ENCODE data around the gene DEFB113.

Gene DEFB113, protein sequence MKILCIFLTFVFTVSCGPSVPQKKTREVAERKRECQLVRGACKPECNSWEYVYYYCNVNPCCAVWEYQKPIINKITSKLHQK

DNA sequence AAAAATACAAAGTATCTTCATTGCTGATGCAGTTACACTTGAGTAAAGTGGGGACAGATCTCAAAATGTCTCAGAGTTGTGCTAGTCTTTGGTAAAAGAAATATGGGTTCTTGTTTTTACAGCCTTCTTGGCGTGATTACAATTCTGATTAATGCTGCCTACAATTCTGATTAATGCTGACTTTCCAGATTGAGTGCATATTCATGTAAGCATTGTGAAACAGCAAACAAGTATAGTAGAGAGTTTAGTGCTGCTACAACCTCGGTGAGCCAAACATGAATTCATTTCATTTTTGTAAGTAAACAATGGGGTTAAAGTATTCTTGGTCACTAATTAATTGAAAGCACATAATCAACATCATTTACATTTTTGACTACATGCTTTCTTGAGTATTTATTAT, at the start of gene DEFB113:
DEFB113 (minus strand) TSS at position 21 of the 400 bp plus-strand sequence; CDS start at position 21, 0 bp downstream.
- no peaks in the 10 kb centered on the region for H3K4me1 Mint-ChIP-seq (ENCODE audit: low read depth)
- H3K27ac Mint-ChIP-seq = no peak within 1 kb of the TSS
- H3K36me3 Mint-ChIP-seq (ENCODE audit: low read depth) = no peaks in the 10 kb centered on the region
- no peaks in the 10 kb centered on the region for H3K9me3 Mint-ChIP-seq
- no peak within 1 kb of the TSS for H3K4me3 Mint-ChIP-seq
- no peaks in the 10 kb centered on the region for H3K27me3 Mint-ChIP-seq

DNA sequence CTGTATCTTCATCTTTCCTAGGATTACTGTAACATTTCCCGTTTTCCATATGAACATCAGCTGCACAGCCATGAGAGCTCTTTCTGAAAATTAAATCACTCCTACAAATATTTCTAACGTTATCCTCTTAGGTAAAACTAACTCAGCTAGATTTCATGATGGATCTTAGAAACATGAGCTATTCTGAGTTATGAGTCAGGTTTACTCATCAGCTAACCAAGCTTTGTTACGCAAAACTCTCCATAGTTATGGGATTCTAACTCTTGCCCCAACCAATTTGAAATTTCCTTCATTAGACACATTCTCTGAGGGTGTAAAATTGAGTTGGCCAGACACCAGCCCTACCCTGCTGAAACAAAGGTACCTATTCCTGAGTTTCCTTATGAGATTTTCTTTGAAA, 38.4 kb upstream of the DEFB113 start:
- H3K9me3 Mint-ChIP-seq = no peaks in the 10 kb centered on the region
- H3K4me1 Mint-ChIP-seq (ENCODE audit: low read depth) = no peaks in the 10 kb centered on the region
- no peak overlapping the region for H3K27ac Mint-ChIP-seq
- no peaks in the 10 kb centered on the region for H3K27me3 Mint-ChIP-seq
- no peaks in the 10 kb centered on the region for H3K36me3 Mint-ChIP-seq (ENCODE audit: low read depth)
- H3K4me3 Mint-ChIP-seq = no peak overlapping the region

DNA sequence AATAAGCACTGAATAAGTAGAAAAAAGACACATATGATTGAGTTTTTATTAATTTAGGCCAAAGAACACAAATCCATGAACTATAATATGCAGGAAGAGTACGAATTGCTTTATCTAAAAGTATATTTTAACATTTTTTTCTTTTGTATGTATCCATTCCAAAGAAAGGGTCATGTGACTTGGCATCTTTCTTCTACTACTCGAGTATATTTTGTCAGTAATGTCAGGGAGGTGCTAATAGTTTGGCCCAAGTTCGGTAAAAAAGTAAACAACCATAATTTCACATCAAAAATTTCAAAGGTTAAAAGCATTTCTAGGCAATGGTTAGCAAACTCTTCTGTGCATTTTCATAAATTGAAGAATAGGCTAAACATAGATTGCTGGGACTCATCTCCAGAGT, 33.7 kb upstream of the DEFB113 start:
- no peaks in the 10 kb centered on the region for H3K4me1 Mint-ChIP-seq (ENCODE audit: low read depth)

DNA sequence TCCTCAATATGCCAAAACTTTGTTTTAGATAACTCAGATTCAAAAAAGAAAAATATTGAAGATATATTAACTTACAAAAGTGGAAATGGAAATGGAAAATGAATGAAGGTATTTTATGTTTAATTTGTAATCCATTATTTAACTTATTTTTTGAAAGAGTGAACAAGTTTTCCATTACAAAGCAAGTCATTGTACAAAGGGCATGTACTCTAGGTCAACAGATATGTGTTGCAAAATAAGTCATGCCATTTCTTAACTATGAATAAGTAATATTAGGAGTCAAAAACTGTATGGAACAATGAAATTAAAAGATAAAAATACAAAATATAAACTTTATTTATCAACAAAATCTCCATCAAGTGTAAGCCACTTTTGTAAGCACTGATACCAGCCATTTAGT, 25.9 kb upstream of the DEFB113 start:
- no peaks in the 10 kb centered on the region for H3K27me3 Mint-ChIP-seq
- no peaks in the 10 kb centered on the region for H3K36me3 Mint-ChIP-seq (ENCODE audit: low read depth)
- no peaks in the 10 kb centered on the region for H3K9me3 Mint-ChIP-seq
- no peak overlapping the region for H3K4me3 Mint-ChIP-seq
- H3K27ac Mint-ChIP-seq = no peak overlapping the region
- H3K4me1 Mint-ChIP-seq (ENCODE audit: low read depth) = no peaks in the 10 kb centered on the region

More for the DNA sequence above, 33.7 kb upstream of the DEFB113 start:
- Mint-ChIP-seq H3K4me3 (no peak overlapping the region), H3K27ac (no peak overlapping the region), H3K27me3 (no peaks in the 10 kb centered on the region), H3K36me3 (ENCODE audit: low read depth) (no peaks in the 10 kb centered on the region), H3K9me3 (no peaks in the 10 kb centered on the region)

DNA sequence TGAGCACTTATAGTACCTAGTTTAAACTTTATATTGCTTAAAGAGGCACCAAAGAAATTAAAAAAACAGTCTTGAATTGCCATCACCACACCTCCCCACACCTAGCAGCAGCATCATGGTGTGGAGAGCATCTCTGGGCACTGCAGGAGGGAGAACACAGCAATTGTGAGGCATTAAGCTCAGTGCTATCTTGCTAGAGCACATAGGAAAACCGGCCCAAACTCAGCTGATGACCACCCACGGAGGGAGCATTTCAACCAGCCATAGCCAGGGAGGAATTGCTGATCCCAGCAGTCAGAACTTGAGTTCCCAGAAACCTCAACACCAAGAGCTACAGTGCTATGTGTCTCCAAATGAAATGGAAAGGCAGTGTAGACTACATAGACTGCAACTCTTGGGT, 19.5 kb upstream of the DEFB113 start:
- Mint-ChIP-seq H3K36me3 (ENCODE audit: low read depth) (no peaks in the 10 kb centered on the region), H3K4me1 (ENCODE audit: low read depth) (no peaks in the 10 kb centered on the region), H3K9me3 (no peaks in the 10 kb centered on the region), H3K4me3 (no peak overlapping the region), H3K27me3 (no peaks in the 10 kb centered on the region), H3K27ac (no peak overlapping the region)

DNA sequence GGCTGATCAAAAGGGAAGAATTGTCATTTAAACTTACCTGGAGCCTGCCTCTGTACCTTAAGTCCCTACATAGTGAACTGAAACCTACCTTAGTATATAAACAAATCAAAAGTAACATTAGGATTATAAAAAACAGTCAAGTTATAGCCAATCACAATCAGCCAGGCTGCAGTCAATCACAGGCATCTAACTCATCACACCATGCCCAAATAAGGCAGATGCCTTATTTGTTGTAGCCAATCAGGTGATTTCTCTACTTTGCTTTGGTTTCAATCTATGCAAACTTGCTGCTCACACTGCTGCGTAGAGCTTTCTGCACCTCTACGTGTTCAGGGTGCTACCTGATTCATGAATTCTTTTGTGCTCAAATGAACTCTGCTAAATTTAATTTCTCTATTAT, 18.3 kb upstream of the DEFB113 start:
- H3K9me3 Mint-ChIP-seq = no peaks in the 10 kb centered on the region
- H3K4me3 Mint-ChIP-seq = no peak overlapping the region
- no peaks in the 10 kb centered on the region for H3K4me1 Mint-ChIP-seq (ENCODE audit: low read depth)
- no peaks in the 10 kb centered on the region for H3K36me3 Mint-ChIP-seq (ENCODE audit: low read depth)
- no peak overlapping the region for H3K27ac Mint-ChIP-seq
- H3K27me3 Mint-ChIP-seq = no peaks in the 10 kb centered on the region

DNA sequence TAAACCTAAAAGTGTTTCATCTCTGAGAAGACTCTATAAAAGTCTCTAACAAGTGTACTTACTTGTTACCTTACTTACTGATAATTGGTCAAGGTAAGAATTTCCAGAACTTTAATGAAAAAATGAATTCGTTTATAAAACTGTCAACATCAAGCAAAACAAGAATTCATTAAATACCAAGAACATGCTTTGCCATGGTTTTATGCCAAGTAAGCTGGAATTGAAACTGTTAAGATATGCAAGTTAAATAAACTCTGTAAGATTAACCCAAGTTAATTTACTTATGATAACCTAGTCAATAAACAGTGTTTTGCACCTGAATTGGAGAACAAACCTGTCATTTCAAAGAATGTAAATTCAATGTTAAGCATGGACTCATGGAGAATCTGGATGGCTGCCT, 17.1 kb upstream of the DEFB113 start:
- Mint-ChIP-seq H3K36me3 (ENCODE audit: low read depth) (no peaks in the 10 kb centered on the region), H3K4me1 (ENCODE audit: low read depth) (no peaks in the 10 kb centered on the region), H3K27ac (no peak overlapping the region), H3K9me3 (no peaks in the 10 kb centered on the region), H3K27me3 (no peaks in the 10 kb centered on the region), H3K4me3 (no peak overlapping the region)

DNA sequence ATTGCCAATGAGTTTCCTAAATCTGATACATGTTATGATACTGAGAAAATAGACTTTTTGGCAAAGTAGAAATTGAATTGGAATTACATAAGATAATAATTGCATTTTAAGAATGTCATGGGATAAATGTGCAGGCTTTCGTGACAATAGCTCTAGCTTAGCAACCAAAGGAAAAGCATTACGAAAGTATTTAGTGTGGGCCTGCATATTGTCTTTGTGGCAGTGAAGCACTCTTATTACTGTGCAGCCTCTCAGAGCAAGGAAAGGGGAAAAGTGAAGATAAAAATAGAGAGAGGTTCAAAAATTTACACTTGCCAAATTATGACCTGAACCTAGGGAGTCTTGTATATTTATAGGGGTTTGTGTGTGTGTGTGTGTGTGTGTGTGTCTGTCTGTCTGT, 12.6 kb upstream of the DEFB113 start:
- no peaks in the 10 kb centered on the region for H3K36me3 Mint-ChIP-seq (ENCODE audit: low read depth)
- no peaks in the 10 kb centered on the region for H3K27me3 Mint-ChIP-seq
- no peak overlapping the region for H3K27ac Mint-ChIP-seq
- H3K9me3 Mint-ChIP-seq = no peaks in the 10 kb centered on the region
- H3K4me3 Mint-ChIP-seq = no peak overlapping the region
- H3K4me1 Mint-ChIP-seq (ENCODE audit: low read depth) = no peaks in the 10 kb centered on the region

DNA sequence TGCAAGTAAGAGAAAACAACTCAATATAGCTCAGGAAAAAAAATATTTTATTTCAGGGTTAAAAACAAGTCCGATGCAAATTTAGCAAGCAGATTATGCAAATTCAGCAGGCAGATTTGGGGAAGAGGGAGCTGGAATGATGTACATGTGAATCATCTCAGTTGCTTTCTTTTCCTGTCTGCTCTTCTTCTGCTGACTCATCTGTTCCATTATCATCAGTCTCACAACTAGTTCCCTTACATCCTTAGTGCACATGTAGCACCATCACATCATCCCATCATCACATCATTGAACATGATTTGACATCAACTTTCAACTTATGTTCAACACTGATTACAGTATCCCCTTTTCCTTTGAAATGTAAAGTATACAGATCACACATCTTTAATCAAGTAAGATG, 11.5 kb upstream of the DEFB113 start:
- H3K36me3 Mint-ChIP-seq (ENCODE audit: low read depth) = no peaks in the 10 kb centered on the region
- no peak overlapping the region for H3K4me3 Mint-ChIP-seq
- H3K4me1 Mint-ChIP-seq (ENCODE audit: low read depth) = no peaks in the 10 kb centered on the region
- H3K27ac Mint-ChIP-seq = no peak overlapping the region
- no peaks in the 10 kb centered on the region for H3K27me3 Mint-ChIP-seq
- no peaks in the 10 kb centered on the region for H3K9me3 Mint-ChIP-seq

DNA sequence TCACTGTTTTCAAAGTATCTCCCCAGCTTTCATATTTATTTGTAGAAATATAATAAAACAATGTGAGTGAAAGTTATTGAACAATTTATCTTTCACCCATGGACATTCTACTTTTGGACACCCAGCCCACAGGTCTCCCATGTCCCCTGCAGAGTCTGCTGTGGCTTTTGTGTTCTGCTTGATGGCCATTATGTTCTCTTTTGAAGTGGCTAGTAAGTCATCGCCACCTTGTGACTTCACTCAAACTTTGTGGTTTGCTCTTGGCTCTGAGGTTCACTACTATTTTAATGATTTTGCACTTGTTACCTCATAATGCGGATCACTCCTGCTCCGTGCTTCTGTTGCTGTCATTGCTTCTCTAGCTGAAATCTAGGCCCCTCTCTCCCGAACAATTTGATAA, 10.2 kb upstream of the DEFB113 start:
- Mint-ChIP-seq H3K36me3 (ENCODE audit: low read depth) (no peaks in the 10 kb centered on the region), H3K9me3 (no peaks in the 10 kb centered on the region), H3K4me1 (ENCODE audit: low read depth) (no peaks in the 10 kb centered on the region), H3K27me3 (no peaks in the 10 kb centered on the region), H3K4me3 (no peak overlapping the region), H3K27ac (no peak overlapping the region)

DNA sequence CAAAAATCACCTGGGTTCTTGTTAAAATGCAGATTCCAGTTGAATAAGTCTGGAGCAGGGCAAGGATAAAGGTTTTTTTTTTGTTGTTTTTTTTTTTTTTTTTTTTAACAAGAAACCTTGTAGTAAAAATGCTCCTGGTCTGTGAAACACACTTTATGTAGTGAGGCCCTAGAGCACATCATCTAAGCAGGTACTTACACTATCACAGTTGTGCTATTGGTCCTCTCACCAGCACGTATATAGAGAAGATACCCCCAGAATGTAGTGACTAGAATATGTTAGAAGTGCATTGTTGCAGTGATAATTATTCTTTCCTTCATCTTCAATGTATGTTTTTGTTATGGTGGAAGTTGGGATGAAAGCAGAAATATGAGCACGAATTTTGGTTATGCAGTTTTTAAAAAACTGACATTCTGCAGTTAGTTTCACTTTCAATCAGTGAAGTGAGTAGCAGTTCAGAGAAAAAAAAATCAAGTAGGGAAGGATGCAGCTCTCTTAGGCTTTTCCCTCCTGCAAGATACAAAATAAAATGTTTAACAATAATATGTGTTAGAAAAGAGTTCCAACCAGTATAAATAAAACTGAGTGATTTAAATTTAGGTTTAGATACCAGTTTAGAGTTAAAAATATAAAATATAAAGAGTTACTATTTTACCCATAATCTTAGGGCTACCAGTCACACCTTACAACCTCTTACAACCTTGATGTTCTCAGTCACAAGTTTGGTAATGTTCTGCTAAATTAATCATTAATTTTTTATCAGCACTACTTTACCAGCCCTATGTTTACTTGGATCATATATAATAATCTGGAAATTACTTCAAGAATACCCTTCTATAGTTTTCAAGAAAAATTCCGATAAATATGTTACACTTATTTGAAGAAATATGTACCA, 9.2 kb upstream of the DEFB113 start:
- peak overlapping the region; percentile 25 for H3K4me3 Mint-ChIP-seq
- H3K4me1 Mint-ChIP-seq (ENCODE audit: low read depth) = no peaks in the 10 kb centered on the region
- H3K27ac Mint-ChIP-seq = no peak overlapping the region
- H3K9me3 Mint-ChIP-seq = no peaks in the 10 kb centered on the region
- H3K36me3 Mint-ChIP-seq (ENCODE audit: low read depth) = no peaks in the 10 kb centered on the region
- H3K27me3 Mint-ChIP-seq = no peaks in the 10 kb centered on the region

DNA sequence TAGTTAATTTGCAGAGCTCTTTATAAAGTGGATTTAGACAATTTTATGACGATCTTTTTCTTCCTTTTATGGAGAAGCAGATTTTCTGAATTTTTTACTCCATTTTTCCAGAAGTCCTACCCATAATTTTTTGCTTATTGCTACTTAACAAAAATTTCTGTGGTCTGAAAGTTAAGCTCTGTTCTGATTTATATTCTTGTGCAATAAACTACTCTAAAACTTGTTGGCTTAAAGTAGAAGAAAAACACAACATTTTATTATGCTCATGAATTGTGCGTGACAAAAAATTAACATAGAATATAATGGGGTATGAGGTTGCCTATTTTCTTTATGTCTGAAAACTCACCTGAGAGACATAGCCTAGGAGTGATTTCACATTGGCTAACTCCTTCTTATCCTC, 2.6 kb downstream of the DEFB113 start:
- H3K4me3 Mint-ChIP-seq = no peak overlapping the region
- H3K9me3 Mint-ChIP-seq = no peaks in the 10 kb centered on the region
- no peaks in the 10 kb centered on the region for H3K4me1 Mint-ChIP-seq (ENCODE audit: low read depth)
- H3K27me3 Mint-ChIP-seq = no peaks in the 10 kb centered on the region
- H3K36me3 Mint-ChIP-seq (ENCODE audit: low read depth) = no peaks in the 10 kb centered on the region
- H3K27ac Mint-ChIP-seq = no peak overlapping the region

DNA sequence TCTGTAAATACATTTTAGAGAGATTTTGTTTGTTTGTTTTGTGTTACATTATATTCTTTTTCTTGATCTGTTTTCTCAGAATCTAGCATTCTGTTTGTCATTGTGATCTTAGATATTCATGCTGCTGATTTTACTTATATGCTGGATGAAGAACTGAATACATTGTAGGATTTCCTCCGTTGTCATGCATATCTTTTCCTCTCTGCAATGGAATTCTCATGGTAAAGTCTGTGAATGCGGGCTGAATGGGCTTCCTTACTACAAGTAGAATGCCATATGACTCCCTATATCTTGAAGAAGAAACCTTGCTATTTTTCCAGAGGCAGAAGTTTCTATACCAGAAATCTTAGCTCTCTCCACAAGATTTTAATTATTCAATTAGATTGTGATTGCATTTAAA, 3.1 kb downstream of the DEFB113 start:
- no peak overlapping the region for H3K4me3 Mint-ChIP-seq
- H3K27ac Mint-ChIP-seq = no peak overlapping the region
- no peaks in the 10 kb centered on the region for H3K4me1 Mint-ChIP-seq (ENCODE audit: low read depth)
- H3K9me3 Mint-ChIP-seq = no peaks in the 10 kb centered on the region
- no peaks in the 10 kb centered on the region for H3K27me3 Mint-ChIP-seq
- no peaks in the 10 kb centered on the region for H3K36me3 Mint-ChIP-seq (ENCODE audit: low read depth)

DNA sequence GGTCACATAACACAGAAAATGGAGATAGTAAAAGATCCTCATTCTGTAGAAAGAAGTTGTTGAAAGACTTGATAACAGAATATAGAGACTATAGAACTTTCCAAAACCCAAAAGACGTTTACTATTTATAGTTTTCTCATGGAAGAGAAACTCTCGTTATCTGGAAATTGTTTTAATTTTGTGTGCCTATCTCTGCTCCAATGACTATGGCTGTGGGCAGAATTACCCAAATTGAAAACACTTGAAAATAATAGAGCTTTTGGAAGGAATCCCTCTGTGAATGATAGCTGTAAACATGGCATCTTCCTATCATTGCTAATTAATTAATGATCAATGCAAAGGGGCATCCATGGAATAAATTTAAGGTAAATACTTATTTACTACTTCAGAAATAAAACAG, 5.4 kb downstream of the DEFB113 start, which contains the start of gene DEFB114:
DEFB114 (minus strand) TSS at position 101 of the 400 bp plus-strand sequence; CDS start at position 42, 59 bp downstream.
- no peaks in the 10 kb centered on the region for H3K36me3 Mint-ChIP-seq (ENCODE audit: low read depth)
- no peaks in the 10 kb centered on the region for H3K4me1 Mint-ChIP-seq (ENCODE audit: low read depth)
- no peak within 1 kb of the TSS for H3K4me3 Mint-ChIP-seq
- no peaks in the 10 kb centered on the region for H3K9me3 Mint-ChIP-seq
- no peak within 1 kb of the TSS for H3K27ac Mint-ChIP-seq
- no peaks in the 10 kb centered on the region for H3K27me3 Mint-ChIP-seq

DNA sequence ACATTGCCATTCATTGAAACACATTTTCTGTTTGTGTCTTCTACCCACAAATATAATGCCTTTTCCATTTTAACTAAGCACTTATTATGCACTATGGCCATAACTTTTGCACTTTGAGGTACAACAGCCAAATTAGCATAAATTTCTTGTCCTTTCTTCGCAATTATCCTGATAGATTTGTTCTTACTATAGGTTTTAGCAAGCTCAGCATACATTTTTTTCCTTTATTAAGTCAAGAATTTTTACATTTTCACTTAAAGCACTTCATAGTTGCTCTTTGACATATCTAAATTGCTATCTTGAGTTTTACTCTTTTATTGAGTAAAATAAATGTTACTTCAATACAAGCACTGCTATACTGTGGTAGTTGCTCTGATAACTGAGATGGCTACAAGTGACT, 11.2 kb downstream of the DEFB113 start:
- Mint-ChIP-seq H3K27ac (no peak overlapping the region), H3K4me1 (ENCODE audit: low read depth) (no peaks in the 10 kb centered on the region), H3K4me3 (no peak overlapping the region), H3K36me3 (ENCODE audit: low read depth) (no peaks in the 10 kb centered on the region), H3K9me3 (peaks cover 4% of the 10 kb centered on the region), H3K27me3 (no peaks in the 10 kb centered on the region)

DNA sequence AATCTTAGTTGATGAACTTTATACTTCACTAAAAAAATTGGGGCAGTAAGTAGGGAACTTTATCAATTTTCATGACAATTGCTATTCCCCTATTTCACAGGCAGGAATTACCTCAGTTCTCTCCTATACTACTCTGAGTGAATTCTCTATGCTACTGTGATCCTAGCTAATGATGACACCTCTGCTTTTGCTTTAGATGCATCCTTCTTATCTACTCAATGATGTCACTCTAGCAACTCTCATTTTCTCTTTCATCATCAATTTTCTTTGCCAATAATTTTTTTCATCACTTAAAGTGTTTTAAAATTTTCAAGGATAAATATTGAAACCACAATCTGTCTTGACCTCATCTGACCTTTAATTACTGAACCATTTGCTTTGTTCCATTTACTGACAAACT, 13.6 kb downstream of the DEFB113 start:
- Mint-ChIP-seq H3K9me3 (peaks cover 4% of the 10 kb centered on the region), H3K27me3 (no peaks in the 10 kb centered on the region), H3K4me3 (no peak overlapping the region)

More for the DNA sequence above, 13.6 kb downstream of the DEFB113 start:
- no peaks in the 10 kb centered on the region for H3K36me3 Mint-ChIP-seq (ENCODE audit: low read depth)
- H3K27ac Mint-ChIP-seq = no peak overlapping the region
- no peaks in the 10 kb centered on the region for H3K4me1 Mint-ChIP-seq (ENCODE audit: low read depth)
